ENCODE results near the gene NUP62. TPM values are rescaled to one million over a fixed set of nuclear protein-coding genes. Genes with fewer than 3 reads are reported as not detected.

Gene NUP62
- total and polyA plus RNA-seq, 4 donors: 14.2 to 19.8 (median 18.1) TPM

DNA sequence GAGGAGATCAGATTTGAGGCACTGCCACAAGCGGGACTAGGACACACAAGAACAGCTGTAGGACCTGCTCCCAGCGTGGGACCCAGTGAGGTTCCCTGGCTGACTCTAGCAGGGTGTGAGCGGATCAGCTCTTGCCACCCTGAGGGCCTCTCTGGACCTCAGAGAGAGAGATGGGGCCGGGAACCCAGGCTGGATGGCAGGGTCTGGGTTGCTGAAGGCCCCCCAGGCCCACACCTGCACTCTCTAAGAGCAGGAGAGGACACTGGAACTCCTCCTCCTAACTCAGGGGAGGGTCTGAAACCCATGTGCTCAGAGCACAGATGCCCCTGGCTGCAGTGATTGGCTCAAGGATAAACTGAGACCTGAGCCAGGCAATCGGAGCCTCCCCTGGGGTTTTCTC lies 19.1 kb downstream of the NUP62 start:
- TF ChIP-seq FOXA2 (IDR thresholded peaks at IDR 0.05) (no peak), JUND (IDR thresholded peaks at IDR 0.05) (no peak), RAD21 (IDR thresholded peaks at IDR 0.05) (no peak), HNF4G (IDR thresholded peaks at IDR 0.05) (no peak), ATF3 (IDR thresholded peaks at IDR 0.05) (no peak), MAX (IDR thresholded peaks at IDR 0.05) (no peak), RXRA (IDR thresholded peaks at IDR 0.05) (no peak), SP1 (IDR thresholded peaks at IDR 0.05) (no peak), GABPA (IDR thresholded peaks at IDR 0.05 in 1 of 2, conservative IDR thresholded peaks at IDR 0.05 in 1 of 2) (no peak), NR2F2 (IDR thresholded peaks at IDR 0.05) (no peak), FOXA1 (IDR thresholded peaks at IDR 0.05) (no peak), HNF4A (conservative IDR thresholded peaks at IDR 0.05) (no peak), CTCF (IDR thresholded peaks at IDR 0.05; ENCODE audit: low read depth, low read length, missing input control) (no peak)
- TF ChIP-seq, protein P1, sequence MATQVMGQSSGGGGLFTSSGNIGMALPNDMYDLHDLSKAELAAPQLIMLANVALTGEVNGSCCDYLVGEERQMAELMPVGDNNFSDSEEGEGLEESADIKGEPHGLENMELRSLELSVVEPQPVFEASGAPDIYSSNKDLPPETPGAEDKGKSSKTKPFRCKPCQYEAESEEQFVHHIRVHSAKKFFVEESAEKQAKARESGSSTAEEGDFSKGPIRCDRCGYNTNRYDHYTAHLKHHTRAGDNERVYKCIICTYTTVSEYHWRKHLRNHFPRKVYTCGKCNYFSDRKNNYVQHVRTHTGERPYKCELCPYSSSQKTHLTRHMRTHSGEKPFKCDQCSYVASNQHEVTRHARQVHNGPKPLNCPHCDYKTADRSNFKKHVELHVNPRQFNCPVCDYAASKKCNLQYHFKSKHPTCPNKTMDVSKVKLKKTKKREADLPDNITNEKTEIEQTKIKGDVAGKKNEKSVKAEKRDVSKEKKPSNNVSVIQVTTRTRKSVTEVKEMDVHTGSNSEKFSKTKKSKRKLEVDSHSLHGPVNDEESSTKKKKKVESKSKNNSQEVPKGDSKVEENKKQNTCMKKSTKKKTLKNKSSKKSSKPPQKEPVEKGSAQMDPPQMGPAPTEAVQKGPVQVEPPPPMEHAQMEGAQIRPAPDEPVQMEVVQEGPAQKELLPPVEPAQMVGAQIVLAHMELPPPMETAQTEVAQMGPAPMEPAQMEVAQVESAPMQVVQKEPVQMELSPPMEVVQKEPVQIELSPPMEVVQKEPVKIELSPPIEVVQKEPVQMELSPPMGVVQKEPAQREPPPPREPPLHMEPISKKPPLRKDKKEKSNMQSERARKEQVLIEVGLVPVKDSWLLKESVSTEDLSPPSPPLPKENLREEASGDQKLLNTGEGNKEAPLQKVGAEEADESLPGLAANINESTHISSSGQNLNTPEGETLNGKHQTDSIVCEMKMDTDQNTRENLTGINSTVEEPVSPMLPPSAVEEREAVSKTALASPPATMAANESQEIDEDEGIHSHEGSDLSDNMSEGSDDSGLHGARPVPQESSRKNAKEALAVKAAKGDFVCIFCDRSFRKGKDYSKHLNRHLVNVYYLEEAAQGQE (IDR thresholded peaks at IDR 0.05): no peak
- Histone ChIP-seq H3K4me3 (ENCODE audit: low read depth in 1 of 3, low read length in 3 of 3) (no peak overlapping the region), H3K27me3 (ENCODE audit: control insufficient read depth in 4 of 4, insufficient read depth in 4 of 4, low read length in 3 of 4) (no peaks in the 10 kb centered on the region), H3K9me3 (ENCODE audit: control insufficient read depth in 4 of 4, low read length in 3 of 4) (no peaks in the 10 kb centered on the region), H3K4me1 (ENCODE audit: control insufficient read depth in 4 of 4, insufficient read depth in 4 of 4, low read length in 3 of 4) (peaks cover 0 to 11% (median 4%) of the 10 kb centered on the region in 4 donors), H3K36me3 (ENCODE audit: control insufficient read depth in 4 of 4, insufficient read depth in 3 of 4, low read depth in 1 of 4, low read length in 3 of 4) (peaks cover 6 to 37% (median 16%) of the 10 kb centered on the region in 4 donors), H3K9ac (ENCODE audit: low read depth in 1 of 2, low read length in 2 of 2) (no peak overlapping the region), H3K27ac (ENCODE audit: low read depth in 1 of 2, low read length in 2 of 2) (no peak overlapping the region)
- DNase-seq (ENCODE audit: low spot score): no peak
- 96% methylated on average over 5 of the region's 5 CpGs for WGBS

- H3K9me3 ChIP-seq (ENCODE audit: control insufficient read depth in 4 of 4, low read length in 3 of 4): no peaks in the 10 kb centered on the region
- no peak for DNase-seq (ENCODE audit: low spot score)
- no peak overlapping the region for H3K27ac ChIP-seq (ENCODE audit: low read depth in 1 of 2, low read length in 2 of 2)
- H3K36me3 ChIP-seq (ENCODE audit: control insufficient read depth in 4 of 4, insufficient read depth in 3 of 4, low read depth in 1 of 4, low read length in 3 of 4): peaks cover 4 to 34% (median 14%) of the 10 kb centered on the region in 4 donors
- TF ChIP-seq HNF4A (conservative IDR thresholded peaks at IDR 0.05) (no peak), FOXA1 (IDR thresholded peaks at IDR 0.05) (no peak), NR2F2 (IDR thresholded peaks at IDR 0.05) (no peak), JUND (IDR thresholded peaks at IDR 0.05) (no peak), FOXA2 (IDR thresholded peaks at IDR 0.05) (no peak), RAD21 (IDR thresholded peaks at IDR 0.05) (no peak), SP1 (IDR thresholded peaks at IDR 0.05) (no peak), EGR1 (IDR thresholded peaks at IDR 0.05; ENCODE audit: low read depth in 2 of 2) (no peak), RXRA (IDR thresholded peaks at IDR 0.05) (no peak), ATF3 (IDR thresholded peaks at IDR 0.05) (no peak)
- TF ChIP-seq, protein P1 (IDR thresholded peaks at IDR 0.05): no peak
- peaks cover 0 to 11% (median 4%) of the 10 kb centered on the region in 4 donors for H3K4me1 ChIP-seq (ENCODE audit: control insufficient read depth in 4 of 4, insufficient read depth in 4 of 4, low read length in 3 of 4)
- 97% methylated on average over 37 of the region's 37 CpGs for WGBS
- H3K27me3 ChIP-seq (ENCODE audit: control insufficient read depth in 4 of 4, insufficient read depth in 4 of 4, low read length in 3 of 4): no peaks in the 10 kb centered on the region
- no peak overlapping the region for H3K9ac ChIP-seq (ENCODE audit: low read depth in 1 of 2, low read length in 2 of 2)
- no peak overlapping the region for H3K4me3 ChIP-seq (ENCODE audit: low read depth in 1 of 3, low read length in 3 of 3)
These were observed 20.6 kb downstream of the NUP62 start for GRCh38 chr19:49908480-49909420.
